Lower lobe of right lung (tissue), 2 donors: ENCODE data around the gene DPP10. TPM values are rescaled to one million over a fixed set of nuclear protein-coding genes. Genes with fewer than 3 reads are reported as not detected.

Experiments used
- ATAC-seq, 2 donors: fragments of 200-7000 bp; cut with Tn5 transposase; one replicate each; pipeline ENCODE4 v1.9.1; 2020 to 2022; ENCODE audit warnings: mild to moderate bottlenecking in 2 of 2, moderate library complexity in 2 of 2
- DNase-seq: peaks from one replicate; pipeline ENCODE4 v3.0.0-alpha.2; 2020
- H3K27ac ChIP-seq: fragments of 200-600 bp; one replicate; pipeline ENCODE4 v1.8.0; 2022
- H3K27me3 ChIP-seq: fragments of 200-600 bp; one replicate; pipeline ENCODE4 v1.8.0; 2022; ENCODE audit warnings: low read depth
- H3K36me3 ChIP-seq: fragments of 200-600 bp; one replicate; pipeline ENCODE4 v1.8.0; 2022; ENCODE audit warnings: mild to moderate bottlenecking
- H3K4me1 ChIP-seq: fragments of 200-600 bp; one replicate; pipeline ENCODE4 v1.8.0; 2022
- H3K4me3 ChIP-seq: fragments of 200-600 bp; one replicate; pipeline ENCODE4 v1.8.0; 2022; ENCODE audit warnings: mild to moderate bottlenecking
- H3K9me3 ChIP-seq: fragments of 200-600 bp; one replicate; pipeline ENCODE4 v1.8.0; 2022
- CTCF ChIP-seq: fragments of 200-600 bp; IDR thresholded peaks from one replicate; pipeline ENCODE4 v1.8.0; 2022; ENCODE audit warnings: antibody characterized with exemption, mild to moderate bottlenecking
- intact Hi-C: fragments of 100-400 bp; cut with DNase I; formaldehyde crosslinking; loops from one replicate; pipeline ENCODE4 v1.11.0; 2022
- total RNA-seq: library from RNA; stranded (reverse); fragmentation: NEBNext Ultra II Directional; extraction: Animal tissue kit (Norgen Biotek cat#: 25700); gene quantifications from one replicate; pipeline ENCODE4 v1.2.1, GENCODE V29; 2021
- donor health status: DM: no; HTN: yes; CAD: no; lungs with severe emphysema.

DPP10 gene
- total RNA-seq, 1 donor from 2014 or later, result 0.80 TPM

DNA sequence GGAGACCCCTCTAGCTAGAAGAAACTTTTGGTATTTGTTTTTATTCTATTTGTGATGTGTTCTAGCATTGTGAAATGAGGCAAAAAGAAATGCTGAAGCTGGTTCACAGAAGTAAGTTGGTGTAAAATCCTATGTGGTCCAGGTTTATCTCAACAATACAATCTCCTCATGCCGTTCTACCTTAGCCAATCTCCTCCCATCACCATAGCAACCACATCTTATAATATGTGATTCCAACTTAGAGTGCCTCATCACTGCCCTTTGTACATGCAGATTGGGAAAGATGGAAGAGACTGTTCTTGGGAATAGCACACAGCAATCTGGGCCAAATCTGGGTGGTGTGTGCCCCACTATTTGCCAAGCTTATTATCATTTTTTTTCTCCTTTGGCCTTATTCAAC, 30.3 kb downstream of the DPP10 start:
- ATAC-seq, result no peak
- no peak for TF ChIP-seq CTCF
- H3K27me3 ChIP-seq, result no peaks in the 10 kb centered on the region
- no peak overlapping the region for H3K27ac ChIP-seq
- H3K36me3 ChIP-seq, result no peaks in the 10 kb centered on the region
- H3K4me3 ChIP-seq, result no peak overlapping the region
- DNase-seq, result no peak
- intact Hi-C loops, result no loop called here
- H3K4me1 ChIP-seq, result no peaks in the 10 kb centered on the region
- no peaks in the 10 kb centered on the region for H3K9me3 ChIP-seq

DNA sequence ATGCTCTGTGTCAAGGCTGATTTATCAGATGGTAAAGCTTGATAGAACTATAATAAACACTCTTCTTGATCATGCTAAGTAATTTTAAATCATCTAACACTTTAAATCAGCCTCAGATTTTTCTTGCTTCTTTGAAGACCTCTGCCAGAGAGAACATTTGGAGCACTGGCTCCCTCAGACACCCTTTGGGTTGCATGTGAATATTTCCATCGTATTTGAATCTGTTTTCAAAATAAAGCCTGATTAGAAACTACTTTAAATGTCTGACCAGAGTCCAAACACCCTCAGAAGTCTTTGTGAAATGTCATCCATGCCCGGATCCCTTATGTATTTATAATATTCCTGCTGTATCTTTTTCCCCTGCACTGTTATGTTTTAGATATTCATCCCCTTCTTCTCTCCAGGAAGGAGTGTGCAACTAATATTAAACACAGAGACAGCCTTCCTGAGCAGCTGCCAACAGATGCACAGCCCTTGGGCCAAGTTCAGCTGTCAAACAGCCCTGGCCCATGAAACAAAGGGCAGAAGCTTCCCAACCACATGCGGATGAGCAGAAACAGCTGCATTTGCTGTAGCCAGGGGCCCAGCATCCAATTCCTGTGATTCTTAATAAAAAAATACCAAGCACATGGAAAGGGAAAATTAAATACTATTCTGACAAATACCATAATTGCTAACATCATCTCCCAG, 46.5 kb downstream of the DPP10 start:
- H3K36me3 ChIP-seq, result no peaks in the 10 kb centered on the region

GRCh38 chr2:114495046-114495445, 52.6 kb downstream of the DPP10 start:
- H3K4me3 ChIP-seq, result no peak overlapping the region
- H3K36me3 ChIP-seq, result no peaks in the 10 kb centered on the region
- ATAC-seq (no peak), DNase-seq (no peak)
- H3K27me3 ChIP-seq, result no peaks in the 10 kb centered on the region
- H3K27ac ChIP-seq, result no peak overlapping the region
- intact Hi-C loops, result no loop called here
- no peaks in the 10 kb centered on the region for H3K9me3 ChIP-seq
- TF ChIP-seq CTCF, result no peak
- H3K4me1 ChIP-seq, result no peaks in the 10 kb centered on the region

More for the DNA sequence above, 46.5 kb downstream of the DPP10 start:
- peak in 1 of 2 donors; percentile 55 for ATAC-seq
- H3K27ac ChIP-seq, result no peak overlapping the region
- H3K4me1 ChIP-seq, result no peaks in the 10 kb centered on the region
- H3K4me3 ChIP-seq, result no peak overlapping the region
- no peaks in the 10 kb centered on the region for H3K27me3 ChIP-seq
- intact Hi-C loops, result no loop called here
- no peaks in the 10 kb centered on the region for H3K9me3 ChIP-seq
- TF ChIP-seq CTCF, result no peak
- DNase-seq, result no peak

- Histone ChIP-seq H3K4me3 (no peak overlapping the region), H3K27me3 (no peaks in the 10 kb centered on the region), H3K9me3 (no peaks in the 10 kb centered on the region), H3K36me3 (no peaks in the 10 kb centered on the region), H3K4me1 (no peaks in the 10 kb centered on the region), H3K27ac (no peak overlapping the region)
- TF ChIP-seq CTCF, result no peak
- ATAC-seq, result no peak
- intact Hi-C loops, result no loop called here
- no peak for DNase-seq
Observed at GRCh38 chr2:114496959-114497358, 54.5 kb downstream of the DPP10 start.

- H3K4me3 ChIP-seq, result no peak overlapping the region
- H3K9me3 ChIP-seq, result no peaks in the 10 kb centered on the region
- no peaks in the 10 kb centered on the region for H3K27me3 ChIP-seq
- H3K27ac ChIP-seq, result no peak overlapping the region
- no peaks in the 10 kb centered on the region for H3K4me1 ChIP-seq
- ATAC-seq (no peak), DNase-seq (no peak)
- H3K36me3 ChIP-seq, result no peaks in the 10 kb centered on the region
- intact Hi-C loops, result no loop called here
- no peak for TF ChIP-seq CTCF
Observed at GRCh38 chr2:114499101-114499500, 56.7 kb downstream of the DPP10 start.
